AG09319 (cell line): ENCODE results near the gene VWA5A.

Source experiments
- DNase-seq: peaks from one replicate; pipeline ENCODE4 v3.0.0-alpha.2; 2010; ENCODE audit warnings: low read depth; ENCODE audit errors: extremely low read depth
- TF ChIP-seq, protein P1 (sequence below): IDR thresholded peaks from 2 replicates; pipeline ENCODE4 v1.5.1; 2011; ENCODE audit warnings: low read depth, mild to moderate bottlenecking, inconsistent platforms, low read length, moderate library complexity

VWA5A gene, protein sequence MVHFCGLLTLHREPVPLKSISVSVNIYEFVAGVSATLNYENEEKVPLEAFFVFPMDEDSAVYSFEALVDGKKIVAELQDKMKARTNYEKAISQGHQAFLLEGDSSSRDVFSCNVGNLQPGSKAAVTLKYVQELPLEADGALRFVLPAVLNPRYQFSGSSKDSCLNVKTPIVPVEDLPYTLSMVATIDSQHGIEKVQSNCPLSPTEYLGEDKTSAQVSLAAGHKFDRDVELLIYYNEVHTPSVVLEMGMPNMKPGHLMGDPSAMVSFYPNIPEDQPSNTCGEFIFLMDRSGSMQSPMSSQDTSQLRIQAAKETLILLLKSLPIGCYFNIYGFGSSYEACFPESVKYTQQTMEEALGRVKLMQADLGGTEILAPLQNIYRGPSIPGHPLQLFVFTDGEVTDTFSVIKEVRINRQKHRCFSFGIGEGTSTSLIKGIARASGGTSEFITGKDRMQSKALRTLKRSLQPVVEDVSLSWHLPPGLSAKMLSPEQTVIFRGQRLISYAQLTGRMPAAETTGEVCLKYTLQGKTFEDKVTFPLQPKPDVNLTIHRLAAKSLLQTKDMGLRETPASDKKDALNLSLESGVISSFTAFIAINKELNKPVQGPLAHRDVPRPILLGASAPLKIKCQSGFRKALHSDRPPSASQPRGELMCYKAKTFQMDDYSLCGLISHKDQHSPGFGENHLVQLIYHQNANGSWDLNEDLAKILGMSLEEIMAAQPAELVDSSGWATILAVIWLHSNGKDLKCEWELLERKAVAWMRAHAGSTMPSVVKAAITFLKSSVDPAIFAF

DNA sequence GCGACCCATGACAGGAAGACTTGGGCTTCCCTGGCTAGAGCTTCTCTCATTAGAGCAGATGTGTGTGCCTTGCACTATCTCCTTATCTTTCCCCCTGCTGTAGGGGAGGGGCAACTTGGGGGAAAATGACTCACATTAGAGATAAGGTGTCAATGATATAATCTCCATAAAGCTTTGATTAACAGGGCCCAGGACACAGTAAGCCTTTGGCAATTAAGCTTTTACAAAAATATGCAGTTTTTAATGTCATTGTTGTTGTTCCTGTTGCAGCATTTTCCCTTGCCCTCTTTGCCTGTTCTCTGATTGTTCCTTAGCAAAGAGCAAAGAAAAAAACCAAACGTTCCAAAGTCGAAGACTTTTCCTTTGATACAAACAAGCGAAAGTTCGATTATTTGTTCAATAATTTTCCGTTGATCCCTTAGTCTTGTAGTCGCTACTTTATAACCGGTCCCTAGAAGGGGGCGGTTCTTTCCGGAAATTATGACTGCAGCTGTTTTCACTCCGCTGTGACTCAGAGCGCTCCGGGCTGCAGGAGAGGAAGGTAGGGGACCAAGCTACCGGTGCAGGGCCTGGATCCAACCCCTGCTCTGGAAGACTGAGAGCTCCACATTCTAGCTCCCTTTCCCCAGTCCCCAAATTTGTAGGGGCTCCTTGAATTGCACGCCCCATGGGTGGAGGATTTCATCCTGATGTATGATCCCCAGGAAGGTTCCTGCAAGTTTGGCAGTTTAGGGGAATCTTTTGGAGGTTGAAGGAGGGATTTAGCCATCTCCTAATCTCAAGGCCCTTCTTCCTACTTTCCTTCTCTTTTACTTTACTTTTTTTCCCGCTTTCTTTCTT lies at the start of gene VWA5A:
VWA5A (plus strand) TSS at position 509 of the 840 bp plus-strand sequence. CDS start 2,062 bp downstream, outside the sequence.
- peak; percentile 61 for DNase-seq

DNA sequence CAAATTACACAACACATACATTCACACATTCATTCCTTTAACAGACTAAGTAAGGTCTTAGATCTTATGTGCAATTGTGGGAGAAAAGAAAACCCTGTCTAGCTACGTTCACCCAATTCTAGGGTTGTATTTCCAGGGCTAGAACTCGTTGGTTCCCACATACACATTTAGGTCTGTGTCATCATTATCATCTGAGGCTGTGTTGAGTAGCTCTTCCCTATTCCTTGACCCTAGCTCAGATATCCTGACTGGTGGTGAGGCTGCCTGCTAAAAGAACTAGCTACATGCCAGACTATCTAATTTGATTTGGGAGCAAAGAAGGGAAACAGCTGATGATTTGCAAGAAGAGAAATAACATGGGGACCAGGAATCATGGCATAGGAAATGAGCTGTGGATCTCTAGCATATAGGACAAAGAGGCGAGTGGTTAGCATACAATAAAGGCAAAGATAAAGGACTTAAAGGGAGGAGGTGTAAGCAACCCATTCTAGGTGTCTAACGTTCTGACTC lies 46.6 kb upstream of the VWA5A start:
- TF ChIP-seq, protein P1, sequence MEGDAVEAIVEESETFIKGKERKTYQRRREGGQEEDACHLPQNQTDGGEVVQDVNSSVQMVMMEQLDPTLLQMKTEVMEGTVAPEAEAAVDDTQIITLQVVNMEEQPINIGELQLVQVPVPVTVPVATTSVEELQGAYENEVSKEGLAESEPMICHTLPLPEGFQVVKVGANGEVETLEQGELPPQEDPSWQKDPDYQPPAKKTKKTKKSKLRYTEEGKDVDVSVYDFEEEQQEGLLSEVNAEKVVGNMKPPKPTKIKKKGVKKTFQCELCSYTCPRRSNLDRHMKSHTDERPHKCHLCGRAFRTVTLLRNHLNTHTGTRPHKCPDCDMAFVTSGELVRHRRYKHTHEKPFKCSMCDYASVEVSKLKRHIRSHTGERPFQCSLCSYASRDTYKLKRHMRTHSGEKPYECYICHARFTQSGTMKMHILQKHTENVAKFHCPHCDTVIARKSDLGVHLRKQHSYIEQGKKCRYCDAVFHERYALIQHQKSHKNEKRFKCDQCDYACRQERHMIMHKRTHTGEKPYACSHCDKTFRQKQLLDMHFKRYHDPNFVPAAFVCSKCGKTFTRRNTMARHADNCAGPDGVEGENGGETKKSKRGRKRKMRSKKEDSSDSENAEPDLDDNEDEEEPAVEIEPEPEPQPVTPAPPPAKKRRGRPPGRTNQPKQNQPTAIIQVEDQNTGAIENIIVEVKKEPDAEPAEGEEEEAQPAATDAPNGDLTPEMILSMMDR = no peak
- DNase-seq = no peak

More for the DNA sequence above, at the start of gene VWA5A:
- TF ChIP-seq, protein P1 = no peak

DNA sequence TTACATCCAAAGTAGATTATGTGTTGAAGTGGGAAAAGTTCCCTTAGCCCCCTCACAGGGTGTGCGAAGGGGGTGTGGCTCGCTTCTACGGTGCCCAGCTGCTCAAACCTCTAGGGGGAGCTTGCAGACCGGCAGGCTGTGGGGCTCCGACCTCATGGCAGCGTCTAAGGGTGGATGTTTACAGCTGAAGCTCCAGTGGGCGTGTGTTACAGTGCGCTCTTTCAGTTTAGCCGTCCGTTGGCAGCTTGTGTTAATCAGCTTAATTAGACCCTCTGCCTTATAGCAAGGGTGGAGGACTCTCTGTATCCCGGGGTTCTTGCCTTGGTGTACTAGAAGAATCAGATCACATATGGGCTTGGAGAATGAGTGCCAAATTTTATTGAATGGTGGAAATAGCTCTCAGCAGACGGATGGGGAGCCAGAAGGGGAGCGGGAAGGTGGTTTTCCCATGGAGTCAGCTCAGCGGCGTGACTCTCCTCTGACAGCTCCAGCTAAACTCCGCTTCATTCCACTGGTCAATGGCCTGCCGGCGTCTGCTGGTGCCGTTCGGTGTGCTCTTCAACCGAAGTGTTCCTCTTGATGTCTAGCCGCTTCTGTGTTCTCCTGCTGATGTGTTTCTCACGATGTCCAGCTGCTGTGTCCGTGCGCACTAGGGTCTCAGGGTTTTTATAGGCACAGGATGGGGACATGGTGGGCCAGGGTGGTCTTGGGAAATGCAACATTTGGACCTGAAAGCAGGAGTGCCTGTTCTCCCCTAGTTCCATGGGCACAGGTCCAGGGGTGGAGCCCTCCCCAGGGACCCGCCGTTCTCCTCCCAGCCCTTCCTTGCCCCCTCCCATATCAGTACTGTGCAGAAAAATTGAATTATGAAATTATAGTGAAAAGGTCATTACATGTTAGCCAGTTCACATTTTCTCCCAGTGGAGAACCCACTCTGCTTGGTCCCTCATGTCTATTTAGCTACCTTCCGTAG lies 45.5 kb upstream of the VWA5A start:
- peak; percentile 11 for DNase-seq
- TF ChIP-seq, protein P1 = peak; percentile 84

DNA sequence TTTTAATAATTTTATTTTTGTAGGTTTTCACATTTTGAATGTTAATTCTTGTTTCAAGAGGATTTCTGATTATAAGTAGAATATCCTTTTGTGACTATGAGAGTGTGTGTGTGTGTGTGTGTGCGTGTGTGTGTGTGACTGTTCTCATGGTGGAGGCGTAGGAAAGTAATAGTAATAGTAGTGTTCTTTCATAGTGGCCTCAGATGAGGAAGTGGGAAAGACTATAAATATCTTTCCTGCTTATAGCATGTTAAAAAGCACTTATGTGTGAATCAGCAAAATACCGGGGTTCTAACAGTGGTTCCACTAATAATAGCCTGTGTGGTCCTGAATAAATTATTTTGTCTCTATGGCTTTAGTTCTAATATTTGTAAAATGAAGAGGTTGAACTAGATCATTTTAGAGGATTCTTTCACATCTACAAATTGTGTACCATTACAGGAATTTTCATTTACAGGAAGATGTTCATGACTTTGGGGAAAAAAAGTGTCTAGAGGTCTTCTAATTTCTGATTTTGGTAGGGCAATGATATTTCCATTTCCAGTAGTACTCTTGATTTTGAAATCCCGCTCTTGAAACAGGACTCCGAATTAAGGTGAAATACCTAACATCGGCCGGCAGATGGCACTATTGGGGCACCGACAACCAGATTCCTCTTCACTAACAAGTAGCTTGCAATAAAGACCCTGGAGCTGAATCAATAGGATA lies 44.2 kb upstream of the VWA5A start:
- TF ChIP-seq, protein P1 = peak; percentile 71
- peak; percentile 65 for DNase-seq

DNA sequence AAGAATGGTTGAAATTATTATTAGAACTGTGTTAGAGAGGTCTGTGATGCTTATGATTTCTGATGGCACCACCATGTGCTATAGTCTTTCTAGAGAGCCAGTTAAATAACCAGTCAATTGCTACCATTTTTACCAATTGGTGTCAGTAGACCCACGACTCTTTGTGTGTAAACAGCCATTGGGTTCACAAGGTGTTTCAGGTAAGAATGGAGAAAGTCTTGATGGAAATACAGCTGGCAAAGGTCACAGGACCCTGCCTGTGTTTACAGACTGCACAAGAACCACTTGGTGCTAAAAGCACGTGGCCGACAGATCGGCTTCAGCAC lies 43.7 kb upstream of the VWA5A start:
- no peak for DNase-seq
- TF ChIP-seq, protein P1 = no peak

DNA sequence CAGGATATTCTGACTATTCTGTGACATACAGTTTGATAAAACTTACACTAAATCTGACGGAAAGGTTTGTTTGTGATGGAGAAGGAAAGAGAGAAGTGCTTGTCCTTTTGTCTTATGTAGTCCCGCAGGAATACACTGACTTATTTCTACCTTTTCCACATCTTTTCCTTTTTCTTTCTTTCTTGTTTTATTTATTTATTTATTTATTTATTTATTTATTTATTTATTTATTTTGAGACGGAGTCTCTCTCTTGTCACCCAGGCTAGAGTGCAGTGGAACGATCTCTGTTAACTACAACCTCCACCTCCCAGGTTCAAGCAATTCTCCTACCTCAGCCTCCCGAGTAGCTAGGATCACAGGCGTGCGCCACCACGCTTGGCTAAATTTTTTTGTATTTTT lies 43.1 kb upstream of the VWA5A start:
- DNase-seq = no peak
- TF ChIP-seq, protein P1 = no peak
